Activated CD4-positive, alpha-beta T cell treated with anti-CD3 and anti-CD28 coated beads, Interleukin-2, amount 50 U/mL, for 24 hours (primary cell): ENCODE data around the gene ZNRD2.
A peak's percentile ranks its signal among the peaks of the same experiment; 100 is the strongest.

Experiments used
- DNase-seq, 2 donors: peaks; one replicate each; pipeline ENCODE4 v3.0.0-alpha.2; 2020; ENCODE audit warnings: low read depth in 1 of 2, low spot score in 1 of 2

Gene ZNRD2

GRCh38 chr11:65537620-65538231 is 32.6 kb upstream of the ZNRD2 start:
- no peak for DNase-seq

- no peak for DNase-seq
Measured at GRCh38 chr11:65538232-65538914, 31.9 kb upstream of the ZNRD2 start.

- no peak for DNase-seq
Measured at GRCh38 chr11:65538915-65539743, 31.1 kb upstream of the ZNRD2 start.

- no peak for DNase-seq
Measured at GRCh38 chr11:65539744-65540289, 30.5 kb upstream of the ZNRD2 start.

GRCh38 chr11:65540290-65541092 is 29.8 kb upstream of the ZNRD2 start:
- DNase-seq = peak; percentile 75 to 91

- DNase-seq = no peak
Measured at GRCh38 chr11:65541093-65541982, 28.9 kb upstream of the ZNRD2 start.

GRCh38 chr11:65542738-65543390 is 27.4 kb upstream of the ZNRD2 start:
- DNase-seq = no peak

- no peak for DNase-seq
Measured at GRCh38 chr11:65545853-65546216, 24.4 kb upstream of the ZNRD2 start.

- DNase-seq = peak; percentile 96 to 99
Measured at GRCh38 chr11:65546217-65546958, 23.9 kb upstream of the ZNRD2 start.

GRCh38 chr11:65547446-65548125 is 22.7 kb upstream of the ZNRD2 start:
- no peak for DNase-seq

- DNase-seq = no peak
Measured at GRCh38 chr11:65548395-65548794, 21.9 kb upstream of the ZNRD2 start.

GRCh38 chr11:65549096-65549495 is 21.2 kb upstream of the ZNRD2 start:
- DNase-seq = no peak

GRCh38 chr11:65551572-65552387 is 18.5 kb upstream of the ZNRD2 start:
- DNase-seq = no peak

- DNase-seq = no peak
Measured at GRCh38 chr11:65552388-65552951, 17.8 kb upstream of the ZNRD2 start.

GRCh38 chr11:65553301-65554001 is 16.8 kb upstream of the ZNRD2 start:
- DNase-seq = peak in 1 of 2 donors; percentile 50

GRCh38 chr11:65554057-65554818 is 16.0 kb upstream of the ZNRD2 start:
- no peak for DNase-seq
